Head of caudate nucleus (tissue), 42 donors: ENCODE measurements around the gene IMP4.
A peak's percentile ranks its signal among the peaks of the same experiment; 100 is the strongest.

Source experiments
- DNase-seq, 42 donors: peaks; one replicate each; pipeline versions ENCODE4 v3.0.0 to v3.0.0-alpha.2; 2020 to 2021; ENCODE audit warnings: mixed read lengths in 7 of 42
- intact Hi-C: fragments of 100-400 bp; cut with DNase I; formaldehyde crosslinking; loops from one replicate; pipeline ENCODE4 v1.15.0; 2022

Gene IMP4

DNA sequence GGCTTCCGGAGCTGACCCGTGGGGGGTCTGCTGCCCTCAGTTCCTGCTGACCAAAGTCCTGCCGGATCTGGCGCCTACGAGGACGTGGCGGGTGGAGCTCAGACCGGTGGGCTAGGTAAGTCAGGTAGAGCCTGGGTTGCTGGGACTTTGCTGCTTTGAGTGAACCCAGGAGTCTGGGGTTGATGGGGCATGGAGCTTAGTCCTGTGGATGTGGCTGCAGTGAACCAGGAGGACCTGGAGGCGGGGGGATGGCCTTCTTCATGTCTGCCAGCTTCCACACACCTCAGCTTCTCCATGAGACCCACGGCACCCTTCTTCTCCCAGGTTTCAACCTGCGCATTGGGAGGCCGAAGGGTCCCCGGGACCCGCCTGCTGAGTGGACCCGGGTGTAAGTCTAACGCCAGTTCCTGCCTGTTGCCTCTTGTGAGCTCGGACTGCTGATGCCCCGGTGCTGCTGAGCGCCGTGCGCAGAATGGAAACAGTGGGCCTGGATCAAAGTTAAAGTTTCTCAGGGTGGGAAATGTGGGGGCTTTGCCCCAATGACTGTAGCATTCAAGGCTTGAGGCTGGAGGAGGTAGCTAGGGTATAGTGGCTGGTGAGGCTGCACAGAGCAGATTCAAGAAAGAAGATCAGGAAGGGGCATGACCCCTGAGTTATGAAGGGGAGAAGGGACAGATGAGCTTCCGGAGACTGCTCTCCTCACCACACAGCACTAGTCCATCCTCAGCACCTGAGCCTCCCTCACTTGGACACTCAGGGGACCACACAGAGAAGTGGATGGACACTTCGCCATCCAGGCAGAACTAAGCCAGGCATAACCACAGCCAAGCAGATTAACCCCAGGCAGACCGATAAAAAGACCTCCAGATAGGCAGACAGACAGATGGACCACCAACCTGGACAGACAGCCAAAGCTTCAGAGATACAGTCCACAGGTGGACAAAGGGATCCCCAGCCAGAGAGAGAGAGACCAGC lies 30.4 kb downstream of the IMP4 start:
- DNase-seq, result peak in 4 of 42 donors; percentile 6 to 45 (median 25)
- intact Hi-C loops, result no loop called here

DNA sequence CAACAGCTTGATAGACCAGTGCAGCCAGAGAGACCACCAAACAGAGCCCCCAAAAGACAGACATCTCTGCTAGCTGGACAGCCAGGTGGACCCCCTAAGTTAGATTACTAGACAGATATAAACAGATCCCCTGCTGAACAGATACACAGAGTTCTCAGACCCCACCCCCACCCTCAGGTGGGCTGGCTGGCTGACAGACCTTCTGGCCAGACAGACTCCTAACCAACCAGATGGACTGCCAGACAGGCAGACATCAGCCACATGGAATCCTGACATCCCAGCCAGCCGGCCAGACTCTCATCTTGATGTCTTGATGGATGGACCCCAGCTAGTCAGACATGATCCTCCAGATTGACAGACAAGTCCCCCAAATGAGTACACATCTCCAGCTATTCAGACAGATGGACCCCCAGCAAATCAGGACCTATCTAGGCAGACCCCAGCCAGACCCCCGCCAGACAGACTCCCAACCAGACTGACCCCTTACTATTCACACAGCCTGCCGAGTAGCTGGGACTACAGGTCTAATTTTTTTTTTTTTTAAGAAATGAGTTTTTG lies 31.2 kb downstream of the IMP4 start:
- intact Hi-C loops, result no loop called here
- peak in 4 of 42 donors; percentile 6 to 38 (median 28) for DNase-seq

DNA sequence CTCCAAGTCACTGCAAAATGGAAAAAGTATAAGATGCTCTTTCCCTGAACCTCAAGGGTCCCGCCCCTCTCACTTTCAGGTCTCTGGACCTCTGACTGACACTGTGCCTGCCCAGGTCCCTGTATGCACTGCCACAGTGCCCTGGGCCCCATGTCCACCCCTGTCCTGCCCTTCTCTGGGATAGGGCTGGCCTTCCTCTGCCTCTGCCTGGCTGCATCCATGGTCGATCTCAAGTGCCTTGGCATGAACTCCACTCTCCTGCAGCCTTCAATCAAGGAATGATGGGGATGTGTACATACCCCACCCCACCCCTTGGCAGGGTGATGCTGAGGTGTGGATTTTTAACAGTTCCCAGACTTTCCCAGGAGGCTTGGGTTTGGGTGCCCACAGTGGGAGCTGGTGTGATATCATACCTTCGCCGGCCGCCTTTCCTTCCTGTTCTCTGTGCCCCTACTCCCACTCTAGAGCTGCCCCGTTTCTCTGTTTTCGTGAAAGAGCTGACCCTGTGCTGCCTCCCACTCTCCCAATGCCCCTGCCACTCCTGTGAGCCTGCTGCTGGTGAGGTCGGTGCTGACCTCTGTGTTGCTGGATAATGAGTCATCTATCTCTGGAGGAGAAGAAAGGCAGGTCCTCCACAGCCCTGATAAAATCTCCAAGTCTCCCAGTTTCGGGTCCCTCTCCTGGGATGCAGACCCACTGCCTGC lies 32.0 kb downstream of the IMP4 start:
- intact Hi-C loops, result no loop called here
- peak in 4 of 42 donors; percentile 5 to 38 (median 26) for DNase-seq

DNA sequence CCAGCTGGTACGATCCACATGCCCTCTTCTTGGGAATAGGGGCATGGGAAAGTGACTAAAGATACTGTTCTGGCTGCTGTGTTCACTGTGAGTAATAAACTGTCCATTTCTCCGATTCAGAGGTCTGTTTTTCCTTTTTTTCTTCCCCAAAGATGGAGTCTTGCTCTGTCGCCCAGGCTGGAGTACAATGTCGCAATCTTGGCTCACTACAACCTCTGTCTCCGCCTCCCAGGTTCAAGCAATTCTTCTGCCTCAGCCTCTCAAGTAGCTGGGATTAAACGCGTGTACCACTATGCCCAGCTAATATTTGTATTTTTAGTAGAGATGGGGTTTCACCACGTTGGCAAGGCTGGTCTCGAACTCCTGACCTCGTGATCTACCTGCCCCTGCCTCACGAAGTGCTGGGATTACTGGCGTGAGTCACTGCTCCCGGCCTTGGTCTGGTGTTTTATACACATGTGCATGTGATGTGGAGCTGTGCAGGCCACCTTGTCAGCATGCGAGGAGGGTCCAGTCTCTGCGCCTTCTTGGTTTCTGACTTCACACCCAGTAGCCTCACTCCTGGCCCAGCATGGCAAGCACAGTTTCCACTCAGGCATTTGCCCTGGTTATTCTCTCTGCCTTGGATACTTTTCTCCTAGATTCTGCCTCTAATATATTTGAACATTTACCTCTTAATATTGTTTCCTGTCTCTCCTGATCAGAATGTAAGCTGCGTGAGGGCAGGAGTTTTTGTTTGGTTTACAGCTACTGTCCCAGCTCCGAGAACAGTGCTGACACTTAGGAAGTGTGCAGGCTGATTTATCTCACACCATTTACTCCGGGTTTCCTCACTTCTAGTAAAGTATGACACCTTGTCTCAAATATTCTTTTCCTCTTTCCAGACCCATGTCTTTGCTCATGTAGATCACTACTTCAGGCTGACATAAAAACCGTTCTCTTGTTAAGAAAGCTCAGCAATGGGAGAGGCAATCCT lies 32.9 kb downstream of the IMP4 start:
- peak in 2 of 42 donors; percentile 4 to 21 for DNase-seq
- intact Hi-C loops, result no loop called here

DNA sequence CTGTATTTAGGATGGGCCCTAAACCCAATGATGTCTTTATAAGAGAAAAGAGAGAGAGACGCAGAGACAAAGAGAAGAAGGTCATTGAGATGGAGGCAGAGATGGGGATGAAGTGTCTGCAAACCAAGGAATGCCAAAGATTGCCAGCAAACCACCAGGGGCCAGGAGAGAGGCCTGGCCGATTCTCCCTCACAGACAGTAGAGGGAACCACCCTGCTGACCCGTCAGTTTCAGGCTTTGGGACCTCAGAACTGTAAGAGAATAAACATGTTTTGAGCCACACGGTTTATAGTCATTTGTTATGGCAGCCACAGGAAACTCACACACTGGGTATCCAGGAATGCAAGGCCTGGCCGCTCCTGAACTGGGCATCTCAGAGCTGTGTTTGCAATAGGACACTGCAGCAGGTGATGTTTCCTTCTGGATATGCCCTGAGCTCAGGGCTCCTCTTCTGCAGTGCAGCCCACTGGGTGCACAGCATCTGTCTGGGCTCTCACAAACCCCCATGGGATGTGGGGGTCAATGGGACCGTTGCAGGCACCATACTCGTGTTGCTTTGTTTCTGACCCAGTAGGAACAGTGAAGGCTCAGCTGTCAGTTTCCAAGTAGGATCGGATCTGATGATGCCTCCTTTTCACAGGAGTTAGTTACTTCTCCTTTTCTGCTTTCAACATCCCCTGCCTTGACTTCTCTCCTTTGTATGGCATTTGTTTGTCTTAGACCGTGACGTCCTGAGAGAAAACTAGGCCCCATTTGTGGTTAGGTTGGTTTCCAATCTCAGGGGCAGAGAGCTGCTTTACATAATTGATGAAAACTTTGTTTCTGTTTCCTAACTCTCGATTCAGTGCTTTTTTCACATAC lies 34.0 kb downstream of the IMP4 start:
- intact Hi-C loops, result no loop called here
- peak in 3 of 42 donors; percentile 7 to 42 (median 40) for DNase-seq

DNA sequence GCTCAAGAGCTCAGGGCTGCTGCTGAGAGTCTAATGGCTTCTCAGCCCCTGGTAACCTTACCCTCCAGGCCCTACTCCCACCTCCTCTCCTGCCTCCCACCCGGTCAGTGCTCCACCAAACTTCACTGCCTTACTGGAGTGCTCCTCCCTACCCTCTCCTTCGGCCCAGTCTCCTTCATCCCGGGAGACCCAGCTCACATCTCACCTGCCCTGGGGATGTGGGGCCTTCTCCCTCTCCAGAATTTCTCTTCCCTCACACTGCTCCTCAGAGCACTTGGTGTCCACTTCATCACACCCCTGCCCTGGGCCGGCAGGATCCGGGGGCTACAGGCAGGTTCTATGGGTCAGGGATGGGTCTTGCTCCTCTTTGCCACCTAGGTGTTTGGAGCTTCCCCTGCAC lies 34.8 kb downstream of the IMP4 start:
- intact Hi-C loops, result no loop called here
- DNase-seq, result peak in 2 of 42 donors; percentile 6 to 31

DNA sequence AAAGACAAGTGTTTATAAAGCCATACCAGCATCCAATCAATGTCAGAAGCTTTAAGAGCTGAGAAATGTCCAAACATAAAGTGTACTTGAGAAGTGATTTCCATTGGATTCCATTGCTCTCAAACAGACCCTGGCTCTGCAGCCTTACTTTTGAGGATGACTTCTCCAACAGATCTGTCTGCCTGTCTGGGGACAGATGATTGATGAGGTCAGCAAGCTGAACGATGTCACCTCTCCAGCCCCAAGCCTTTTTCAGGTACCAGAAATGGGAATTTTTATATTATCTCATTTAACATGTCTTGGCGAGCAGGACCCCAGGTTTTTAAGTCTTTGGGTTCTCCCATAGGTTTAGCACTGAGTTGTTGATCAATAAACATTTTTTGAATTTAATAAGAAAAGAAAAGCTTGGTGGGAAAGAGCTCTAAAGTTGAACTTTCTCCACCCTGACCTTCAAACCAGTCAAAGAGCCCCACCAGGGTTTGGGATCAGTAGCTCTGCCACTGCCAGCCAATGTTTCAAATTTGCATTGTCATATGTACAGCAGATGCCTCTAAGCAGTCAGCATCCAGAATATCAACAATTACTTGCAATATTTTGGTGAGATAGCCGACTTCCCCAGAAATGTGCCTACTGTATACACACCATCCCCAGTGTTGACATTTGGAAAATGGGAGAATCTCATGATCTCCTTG lies 35.7 kb downstream of the IMP4 start:
- DNase-seq, result no peak
- intact Hi-C loops, result no loop called here

DNA sequence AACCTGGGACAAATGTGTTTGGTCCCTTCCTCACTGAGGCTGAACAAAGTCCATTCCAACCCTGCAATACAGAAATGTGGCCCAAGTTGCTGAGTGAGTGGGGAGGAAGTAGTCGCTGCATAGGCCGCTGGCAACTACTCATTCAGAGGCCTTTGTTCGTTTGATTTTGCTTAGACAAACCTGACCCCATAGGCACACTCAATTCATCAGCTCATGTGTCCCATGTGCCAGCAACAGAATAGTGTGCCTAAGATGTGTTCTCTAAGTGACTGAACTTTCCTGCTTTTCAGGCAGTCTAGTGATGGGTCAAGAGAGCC lies 36.2 kb downstream of the IMP4 start:
- intact Hi-C loops, result no loop called here

DNA sequence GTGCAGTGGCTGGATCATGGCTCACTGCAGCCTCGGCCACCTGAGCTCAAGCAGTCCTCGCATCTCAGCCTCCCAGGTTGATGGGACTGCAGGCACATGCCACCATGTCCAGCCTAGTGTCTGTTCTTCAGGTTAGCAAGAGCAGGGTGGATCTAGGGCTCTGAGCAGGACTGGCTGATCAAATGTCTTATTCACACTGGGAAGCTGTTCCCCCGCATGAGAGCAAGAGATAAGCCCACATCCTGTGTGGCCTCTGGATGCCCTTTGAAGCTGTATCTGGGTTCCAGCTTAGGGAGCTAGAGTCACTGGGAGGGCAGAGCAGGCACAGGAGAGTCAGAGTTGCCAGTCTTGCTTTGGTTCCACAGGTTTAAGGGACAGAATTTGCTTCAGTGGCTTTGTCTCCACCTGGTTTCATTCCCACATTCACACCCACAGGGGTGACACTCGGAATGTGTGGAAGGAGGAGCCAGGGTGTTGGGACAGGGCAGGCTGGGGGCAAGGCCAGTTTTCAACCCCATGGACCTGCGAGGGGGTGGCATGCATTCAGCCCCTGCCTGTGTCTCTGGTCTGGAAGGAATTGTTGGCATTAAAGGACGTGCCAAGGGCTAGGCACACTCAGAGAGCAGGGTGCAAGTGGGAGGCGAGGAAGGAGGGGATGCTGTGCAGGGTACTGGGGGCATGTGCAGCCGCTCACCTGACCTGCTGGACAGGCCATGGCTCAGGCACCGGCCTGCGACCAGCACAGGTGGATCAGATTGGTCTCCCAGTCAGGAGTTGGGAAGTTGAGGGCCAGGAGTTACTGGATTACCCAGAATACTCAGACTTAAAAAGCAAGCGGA lies 37.6 kb downstream of the IMP4 start:
- peak in 2 of 42 donors; percentile 5 to 23 for DNase-seq
- intact Hi-C loops, result no loop called here

More for the DNA sequence above, 36.2 kb downstream of the IMP4 start:
- DNase-seq, result peak in 1 of 42 donors; percentile 4

DNA sequence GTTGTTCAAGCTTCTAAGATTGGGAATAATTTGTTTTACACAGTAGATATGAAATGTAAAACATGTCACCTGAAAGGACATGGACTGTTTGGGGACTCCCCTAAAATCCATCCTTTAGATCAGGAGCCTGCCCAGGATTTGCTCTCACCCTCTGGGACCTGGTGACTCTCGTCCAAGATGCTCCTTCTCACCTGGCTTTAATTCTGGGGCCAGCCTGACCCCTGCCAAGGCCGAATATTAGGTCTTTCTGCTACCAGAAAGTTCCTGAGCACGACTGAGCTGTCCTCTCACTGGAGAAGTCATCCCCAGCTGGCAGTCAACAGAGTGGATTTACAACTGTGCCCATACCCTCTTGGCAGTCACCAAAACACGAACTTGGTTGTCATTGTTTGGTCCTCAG lies 38.4 kb downstream of the IMP4 start:
- DNase-seq, result peak in 2 of 42 donors; percentile 5 to 26
- intact Hi-C loops, result no loop called here

DNA sequence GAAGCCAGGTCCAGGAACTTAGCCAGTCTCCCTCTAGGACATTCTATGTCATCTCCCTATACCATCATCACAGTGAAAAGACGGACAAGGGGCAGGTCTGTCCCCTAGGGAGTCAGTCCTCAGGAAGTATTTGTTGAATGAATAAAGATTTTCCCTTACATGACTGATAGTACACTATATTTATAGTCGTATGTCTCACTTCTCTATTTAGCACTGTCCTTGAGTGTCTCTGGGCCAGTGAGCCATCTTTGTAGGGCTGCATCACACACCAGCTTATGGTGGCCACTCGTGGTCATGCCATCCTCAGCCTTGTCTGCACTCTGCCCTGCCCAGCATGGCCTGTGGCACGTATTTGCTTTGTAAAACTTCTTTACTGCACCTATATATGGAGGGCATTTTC lies 38.9 kb downstream of the IMP4 start:
- peak in 2 of 42 donors; percentile 4 to 28 for DNase-seq
- intact Hi-C loops, result no loop called here

DNA sequence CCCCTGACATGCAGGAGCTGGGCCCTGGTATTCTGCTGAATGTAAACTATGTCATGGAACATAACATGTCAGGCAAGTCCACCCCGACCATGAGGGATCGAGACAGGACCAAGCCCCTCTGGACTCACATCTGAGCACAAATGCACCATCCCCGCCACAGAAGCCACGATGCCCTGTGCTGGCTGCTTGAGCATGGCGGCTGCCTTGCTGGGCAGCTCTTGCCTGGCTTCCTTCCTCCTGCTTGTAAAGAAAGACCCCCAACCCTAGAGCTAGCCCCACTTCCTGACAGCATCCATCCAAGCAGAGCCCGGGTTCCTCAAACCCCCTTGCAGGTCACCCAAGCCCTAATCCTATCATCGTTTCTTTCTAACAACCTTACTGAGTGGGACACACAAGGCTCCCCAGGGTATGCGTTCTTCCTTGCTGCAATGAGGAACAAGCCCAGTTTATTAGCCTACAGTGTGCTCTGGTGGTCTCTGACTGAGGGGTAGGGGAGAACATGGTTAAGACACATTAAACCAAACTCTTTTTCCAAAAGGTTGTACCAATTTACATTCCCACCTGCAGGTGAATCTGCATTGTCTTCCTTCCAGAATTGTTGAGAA lies 39.7 kb downstream of the IMP4 start:
- peak in 1 of 42 donors; percentile 36 for DNase-seq

DNA sequence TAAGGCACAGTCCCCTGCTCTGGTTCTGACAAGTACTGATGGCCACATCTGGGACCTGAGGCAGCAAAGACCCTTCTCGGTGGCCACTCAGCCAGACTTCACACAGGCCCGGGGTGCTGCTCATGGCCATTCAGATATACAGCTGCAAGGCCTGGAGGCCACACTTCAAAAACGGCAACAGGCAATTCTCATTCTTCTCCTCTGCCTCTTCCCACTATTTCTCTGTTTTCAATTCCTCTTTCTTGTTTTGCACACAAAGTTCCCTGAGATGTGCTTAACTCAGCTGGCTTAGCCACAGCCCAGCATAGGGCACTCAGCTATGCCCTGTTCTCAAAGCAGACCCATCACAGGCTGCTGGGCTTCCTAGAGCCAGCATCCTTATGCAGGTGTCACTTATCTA lies 43.0 kb downstream of the IMP4 start:
- intact Hi-C loops, result no loop called here

More for the DNA sequence above, 39.7 kb downstream of the IMP4 start:
- intact Hi-C loops, result no loop called here

DNA sequence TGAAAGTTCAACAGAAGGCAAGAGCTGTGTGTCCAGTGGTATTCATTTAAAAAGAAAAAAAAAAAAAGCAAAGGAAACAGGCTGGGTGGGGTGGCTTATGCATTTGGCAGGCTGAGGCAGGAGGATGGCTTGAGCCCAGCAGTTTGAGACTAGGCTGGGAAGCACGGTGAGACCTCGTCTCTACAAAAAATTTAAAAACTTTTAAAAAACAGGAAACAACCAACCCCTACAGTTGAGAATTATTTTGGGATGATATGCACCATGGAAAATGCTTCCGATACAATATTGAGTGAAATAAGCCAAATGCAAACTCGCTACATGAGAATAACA lies 44.3 kb downstream of the IMP4 start:
- no peak for DNase-seq
- intact Hi-C loops, result no loop called here

More for the DNA sequence above, 43.0 kb downstream of the IMP4 start:
- no peak for DNase-seq

DNA sequence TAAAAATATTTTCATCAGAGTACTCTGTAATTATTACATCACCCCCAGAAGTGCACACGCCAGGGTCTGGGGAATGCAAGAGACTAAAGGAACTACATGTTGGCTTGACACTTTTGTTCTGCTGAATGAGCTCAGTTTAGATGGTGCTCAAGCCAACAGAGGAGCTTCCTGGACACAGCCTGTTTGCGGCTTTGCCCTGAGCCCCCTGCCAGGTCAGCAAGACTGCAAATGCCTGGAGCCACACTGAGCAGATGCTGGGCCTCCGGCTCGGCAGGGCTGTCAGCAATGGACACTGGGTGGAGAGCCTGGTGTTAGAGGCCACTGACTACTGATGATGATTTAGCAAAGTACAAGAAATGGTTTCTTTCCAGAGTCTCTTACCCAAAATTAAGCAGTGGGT lies 45.1 kb downstream of the IMP4 start:
- DNase-seq, result peak in 3 of 42 donors; percentile 35 to 49 (median 39)
- intact Hi-C loops, result no loop called here
